ENCODE results near the gene LSM4.
"Not testable (repeated sequence)": the region's sequence is repeated elsewhere in the genome, so short reads cannot be mapped to it uniquely, and the experiment has no call there.

LSM4 gene

DNA sequence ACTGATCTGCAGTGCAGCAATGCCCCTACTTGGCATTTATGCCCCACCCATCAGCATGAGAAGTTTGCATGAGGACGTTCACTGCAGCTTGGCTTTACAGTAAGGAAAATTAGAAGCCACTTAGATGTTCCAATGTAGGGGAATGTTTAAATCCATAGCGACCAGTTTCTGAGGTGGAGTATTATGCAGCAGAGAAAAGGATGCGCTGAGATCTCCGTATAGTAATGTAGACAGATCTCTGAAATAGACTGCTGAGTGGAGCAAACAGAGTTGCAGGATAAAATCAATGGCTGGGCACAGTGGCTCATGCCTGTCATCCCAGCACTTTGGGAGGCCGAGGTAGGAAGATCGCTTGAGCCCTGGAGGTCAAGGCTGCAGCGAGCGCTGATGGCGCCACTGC, 27.6 kb upstream of the LSM4 start:
- H3K27ac Mint-ChIP-seq, result no peak overlapping the region
- peaks cover 2% of the 10 kb centered on the region for H3K36me3 Mint-ChIP-seq (ENCODE audit: low read depth)
- TF ChIP-seq, protein P1, sequence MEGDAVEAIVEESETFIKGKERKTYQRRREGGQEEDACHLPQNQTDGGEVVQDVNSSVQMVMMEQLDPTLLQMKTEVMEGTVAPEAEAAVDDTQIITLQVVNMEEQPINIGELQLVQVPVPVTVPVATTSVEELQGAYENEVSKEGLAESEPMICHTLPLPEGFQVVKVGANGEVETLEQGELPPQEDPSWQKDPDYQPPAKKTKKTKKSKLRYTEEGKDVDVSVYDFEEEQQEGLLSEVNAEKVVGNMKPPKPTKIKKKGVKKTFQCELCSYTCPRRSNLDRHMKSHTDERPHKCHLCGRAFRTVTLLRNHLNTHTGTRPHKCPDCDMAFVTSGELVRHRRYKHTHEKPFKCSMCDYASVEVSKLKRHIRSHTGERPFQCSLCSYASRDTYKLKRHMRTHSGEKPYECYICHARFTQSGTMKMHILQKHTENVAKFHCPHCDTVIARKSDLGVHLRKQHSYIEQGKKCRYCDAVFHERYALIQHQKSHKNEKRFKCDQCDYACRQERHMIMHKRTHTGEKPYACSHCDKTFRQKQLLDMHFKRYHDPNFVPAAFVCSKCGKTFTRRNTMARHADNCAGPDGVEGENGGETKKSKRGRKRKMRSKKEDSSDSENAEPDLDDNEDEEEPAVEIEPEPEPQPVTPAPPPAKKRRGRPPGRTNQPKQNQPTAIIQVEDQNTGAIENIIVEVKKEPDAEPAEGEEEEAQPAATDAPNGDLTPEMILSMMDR (IDR thresholded peaks at IDR 0.05), result no peak
- H3K4me1 Mint-ChIP-seq, result peaks cover 14% of the 10 kb centered on the region
- DNase-seq, result no peak
- H3K9me3 Mint-ChIP-seq, result no peaks in the 10 kb centered on the region
- peaks cover 32% of the 10 kb centered on the region for H3K27me3 Mint-ChIP-seq (ENCODE audit: low read depth, poor library complexity)
- no peak overlapping the region for H3K4me3 Mint-ChIP-seq

DNA sequence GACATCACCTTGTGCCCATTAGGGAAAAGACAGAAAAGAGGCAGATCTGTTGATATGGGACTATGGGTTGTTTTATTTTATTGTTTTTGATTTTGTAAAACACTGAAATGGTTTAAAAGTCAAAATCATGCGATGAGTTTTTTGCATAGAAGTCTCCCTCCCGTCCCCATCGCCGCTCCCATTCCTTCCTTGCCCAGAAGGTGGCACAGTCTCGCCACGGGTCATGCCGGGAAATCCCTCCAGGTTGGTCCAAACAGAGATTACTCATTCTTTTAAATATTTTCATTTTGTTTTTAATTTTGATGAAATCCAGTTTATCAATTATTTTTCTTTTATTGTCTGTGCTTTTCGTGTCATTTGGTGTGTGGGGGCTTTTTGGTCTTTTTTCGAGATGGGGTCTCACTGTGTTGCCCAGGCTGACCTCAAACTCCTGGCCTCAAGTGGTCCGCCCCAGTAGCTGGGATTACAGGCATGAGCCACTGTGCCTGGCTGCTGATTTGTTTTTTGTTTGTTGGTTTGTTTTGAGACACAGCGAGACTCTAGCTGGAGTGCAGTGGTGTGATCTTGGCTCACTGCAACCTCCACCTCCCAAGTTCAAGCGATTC, 26.8 kb upstream of the LSM4 start:
- Mint-ChIP-seq H3K4me1 (peaks cover 20% of the 10 kb centered on the region), H3K4me3 (no peak overlapping the region), H3K9me3 (no peaks in the 10 kb centered on the region), H3K27ac (no peak overlapping the region), H3K36me3 (ENCODE audit: low read depth) (no peaks in the 10 kb centered on the region), H3K27me3 (ENCODE audit: low read depth, poor library complexity) (peaks cover 40% of the 10 kb centered on the region)
- TF ChIP-seq, protein P1 (IDR thresholded peaks at IDR 0.05), result peak; percentile 68
- peak; percentile 52 for DNase-seq

DNA sequence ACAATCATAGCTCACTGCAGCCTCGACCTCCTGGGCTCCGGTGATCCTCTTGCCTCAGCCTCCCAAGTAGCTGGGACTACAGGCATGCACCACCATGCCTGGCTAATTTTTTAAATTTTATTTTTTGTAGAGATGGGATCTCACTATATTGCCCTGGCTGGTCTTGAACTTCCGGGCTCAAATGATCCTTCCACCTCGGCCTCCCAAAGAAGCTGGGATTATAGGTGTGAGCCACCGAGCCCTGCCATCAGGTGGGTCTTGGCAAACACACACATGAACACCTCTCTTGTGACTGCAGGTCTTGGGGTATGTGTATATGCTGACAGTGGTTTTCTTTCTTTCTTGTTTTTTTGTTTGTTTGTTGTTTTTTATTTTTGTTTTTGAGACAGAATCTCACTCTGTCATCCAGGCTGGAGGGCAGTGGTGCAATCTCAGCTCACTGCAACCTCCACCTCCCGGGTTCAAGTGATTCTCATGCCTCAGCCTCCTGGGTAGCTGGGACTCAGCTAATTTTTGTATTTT, 26.0 kb upstream of the LSM4 start:
- not testable (repeated sequence) for H3K4me3 Mint-ChIP-seq; H3K9me3 Mint-ChIP-seq; H3K27ac Mint-ChIP-seq; DNase-seq; H3K36me3 Mint-ChIP-seq (ENCODE audit: low read depth)
- Mint-ChIP-seq H3K27me3 (ENCODE audit: low read depth, poor library complexity) (peaks cover 40% of the 10 kb centered on the region), H3K4me1 (peaks cover 28% of the 10 kb centered on the region)

DNA sequence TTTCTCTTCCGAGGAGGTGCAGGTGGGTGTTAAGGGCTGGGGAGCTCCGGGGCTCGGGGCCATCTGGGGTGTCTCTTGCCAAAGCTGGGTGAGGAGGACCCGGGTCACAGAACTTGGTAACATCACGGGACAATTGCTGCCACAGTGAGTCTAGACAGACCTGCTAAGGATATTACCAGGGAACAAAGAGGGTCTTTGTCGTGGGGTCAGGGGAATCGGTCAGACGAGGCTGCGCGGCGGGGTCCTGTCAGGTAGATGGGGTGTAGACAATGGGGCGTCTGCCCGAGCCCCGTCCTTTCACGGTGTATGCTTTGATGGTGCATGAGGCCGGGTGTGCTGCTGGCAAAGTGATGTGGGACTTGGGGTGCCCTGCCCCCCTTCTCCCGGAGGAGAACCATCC, 25.3 kb upstream of the LSM4 start:
- peaks cover 40% of the 10 kb centered on the region for H3K27me3 Mint-ChIP-seq (ENCODE audit: low read depth, poor library complexity)
- H3K36me3 Mint-ChIP-seq (ENCODE audit: low read depth), result no peaks in the 10 kb centered on the region
- H3K4me1 Mint-ChIP-seq, result peaks cover 30% of the 10 kb centered on the region
- no peak overlapping the region for H3K4me3 Mint-ChIP-seq
- H3K9me3 Mint-ChIP-seq, result no peaks in the 10 kb centered on the region
- H3K27ac Mint-ChIP-seq, result no peak overlapping the region
- TF ChIP-seq, protein P1 (IDR thresholded peaks at IDR 0.05), result no peak
- no peak for DNase-seq

DNA sequence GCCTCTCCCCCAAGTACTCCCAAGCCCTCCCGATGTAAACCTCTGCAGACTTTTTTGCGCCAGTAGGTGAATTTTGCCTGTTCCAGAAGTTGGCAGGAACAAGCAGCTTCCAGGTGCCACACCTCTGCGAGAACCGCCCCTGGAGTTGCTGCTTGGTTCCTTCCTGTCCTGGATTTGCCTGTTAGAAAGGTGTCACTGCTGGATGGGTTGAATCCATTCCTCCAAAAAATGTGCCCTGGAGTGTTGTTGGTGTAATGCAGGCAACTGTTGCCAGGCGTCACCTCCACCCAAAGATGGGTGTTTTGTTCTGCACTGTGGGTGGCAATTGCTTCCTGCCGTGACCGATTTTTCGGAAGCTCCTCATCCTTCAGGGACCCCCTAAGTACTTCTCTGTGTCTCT, 23.2 kb upstream of the LSM4 start:
- H3K4me1 Mint-ChIP-seq, result peaks cover 40% of the 10 kb centered on the region
- H3K36me3 Mint-ChIP-seq (ENCODE audit: low read depth), result no peaks in the 10 kb centered on the region
- TF ChIP-seq, protein P1 (IDR thresholded peaks at IDR 0.05), result no peak
- no peak for DNase-seq
- no peaks in the 10 kb centered on the region for H3K9me3 Mint-ChIP-seq
- no peak overlapping the region for H3K27ac Mint-ChIP-seq
- peaks cover 52% of the 10 kb centered on the region for H3K27me3 Mint-ChIP-seq (ENCODE audit: low read depth, poor library complexity)
- no peak overlapping the region for H3K4me3 Mint-ChIP-seq

DNA sequence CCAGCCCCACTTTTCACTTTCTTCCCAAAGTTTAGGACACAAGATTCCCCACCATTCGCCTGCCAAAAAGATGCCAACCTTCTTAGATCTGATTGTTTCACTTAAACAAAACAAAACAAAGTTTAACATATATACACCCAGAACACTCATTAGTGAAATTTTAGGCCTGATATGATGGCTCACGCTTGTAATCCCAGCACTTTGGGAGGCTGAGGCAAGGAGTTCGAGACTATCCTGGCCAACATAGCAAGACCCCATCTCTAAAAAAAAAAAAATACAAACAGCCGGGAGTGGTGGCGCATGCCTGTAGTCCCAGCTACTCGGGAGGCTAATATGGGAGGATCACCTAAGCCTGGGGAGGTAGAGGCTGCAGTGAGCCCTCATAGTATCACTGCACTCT, 22.4 kb upstream of the LSM4 start:
- H3K36me3 Mint-ChIP-seq (ENCODE audit: low read depth), result no peaks in the 10 kb centered on the region
- H3K27ac Mint-ChIP-seq, result peak overlapping the region; percentile 19

More for the DNA sequence above, 22.4 kb upstream of the LSM4 start:
- Mint-ChIP-seq H3K4me3 (no peak overlapping the region), H3K4me1 (peaks cover 40% of the 10 kb centered on the region), H3K27me3 (ENCODE audit: low read depth, poor library complexity) (peaks cover 52% of the 10 kb centered on the region), H3K9me3 (no peaks in the 10 kb centered on the region)
- no peak for DNase-seq
- TF ChIP-seq, protein P1 (IDR thresholded peaks at IDR 0.05), result no peak
